Ascending aorta (tissue), 2 donors: ENCODE measurements around the gene BLNK. TPM values are rescaled to one million over a fixed set of nuclear protein-coding genes. Genes with fewer than 3 reads are reported as not detected.
"Not testable (repeated sequence)": the region's sequence is repeated elsewhere in the genome, so short reads cannot be mapped to it uniquely, and the experiment has no call there.

Experiments used
- DNase-seq, 2 donors: peaks; one replicate each; pipeline ENCODE4 v3.0.0-alpha.2; 2019; ENCODE audit warnings: low spot score in 2 of 2
- H3K27ac ChIP-seq, 2 donors: fragments of 200-600 bp; sonication (generic); one replicate each; pipeline ENCODE4 v1.5.1; 2016 to 2017; ENCODE audit warnings: mild to moderate bottlenecking in 1 of 2
- H3K27me3 ChIP-seq: fragments of 200-600 bp; sonication (generic); one replicate; pipeline ENCODE4 v1.5.1; 2017
- H3K36me3 ChIP-seq, 2 donors: fragments of 200-600 bp; sonication (generic); one replicate each; pipeline ENCODE4 v1.5.1; 2016
- H3K4me1 ChIP-seq, 2 donors: fragments of 200-600 bp; sonication (generic); one replicate each; pipeline ENCODE4 v1.5.1; 2016 to 2017; ENCODE audit warnings: mild to moderate bottlenecking in 1 of 2
- H3K4me3 ChIP-seq, 2 donors: fragments of 200-600 bp; sonication (generic); one replicate each; pipeline ENCODE4 v1.5.1; 2016 to 2017; ENCODE audit warnings: mild to moderate bottlenecking in 1 of 2
- H3K9me3 ChIP-seq, 2 donors: fragments of 200-600 bp; sonication (generic); one replicate each; pipeline ENCODE4 v1.5.1; 2016
- CTCF ChIP-seq, 3 experiments: fragments of 200-600 bp in 2 of 3; fragments of 450-650 bp in 1 of 3; sonication (generic) in 2 of 3; IDR thresholded peaks; one replicate each; pipeline ENCODE4 v1.5.1; 2016 to 2019; ENCODE audit warnings: antibody characterized with exemption in 3 of 3, mild to moderate bottlenecking in 1 of 3, moderate library complexity in 1 of 3
- intact Hi-C: fragments of 100-400 bp; cut with DNase I; formaldehyde crosslinking; loops from one replicate; pipeline ENCODE4 v1.15.1; 2023
- total RNA-seq: library from RNA; depleted of rRNA; stranded (reverse); fragments of >200 nt; gene quantifications from one replicate; pipeline ENCODE4 v1.1.0, GENCODE V29; 2016

Gene BLNK
- total RNA-seq, 1 donor from 2014 or later = not detected

GRCh38 chr10:96211764-96212163 is 59.6 kb downstream of the BLNK start:
- no peaks in the 10 kb centered on the region for H3K4me1 ChIP-seq
- no peak for DNase-seq
- H3K36me3 ChIP-seq = no peaks in the 10 kb centered on the region
- intact Hi-C loops = no loop called here
- H3K27me3 ChIP-seq = no peaks in the 10 kb centered on the region
- H3K4me3 ChIP-seq = no peak overlapping the region
- no peak overlapping the region for H3K27ac ChIP-seq
- H3K9me3 ChIP-seq = no peaks in the 10 kb centered on the region
- no peak for TF ChIP-seq CTCF (IDR thresholded peaks at IDR 0.05)

GRCh38 chr10:96208946-96209345 is 62.4 kb downstream of the BLNK start:
- Histone ChIP-seq H3K4me1 (no peaks in the 10 kb centered on the region), H3K4me3 (no peak overlapping the region), H3K27ac (no peak overlapping the region), H3K27me3 (no peaks in the 10 kb centered on the region), H3K36me3 (peaks cover 0 to 3% of the 10 kb centered on the region in 2 donors), H3K9me3 (no peaks in the 10 kb centered on the region)
- DNase-seq = no peak
- TF ChIP-seq CTCF (IDR thresholded peaks at IDR 0.05) = no peak
- intact Hi-C loops = no loop called here

GRCh38 chr10:96208271-96208670 is 63.1 kb downstream of the BLNK start:
- H3K27ac ChIP-seq = no peak overlapping the region
- no peak for TF ChIP-seq CTCF (IDR thresholded peaks at IDR 0.05)
- H3K27me3 ChIP-seq = no peaks in the 10 kb centered on the region
- H3K36me3 ChIP-seq = peaks cover 0 to 3% of the 10 kb centered on the region in 2 donors
- no peaks in the 10 kb centered on the region for H3K4me1 ChIP-seq
- no peak overlapping the region for H3K4me3 ChIP-seq
- no peak for DNase-seq
- no peaks in the 10 kb centered on the region for H3K9me3 ChIP-seq
- intact Hi-C loops = no loop called here

- peaks cover 0 to 3% of the 10 kb centered on the region in 2 donors for H3K36me3 ChIP-seq
- no peak overlapping the region for H3K27ac ChIP-seq
- H3K4me1 ChIP-seq = no peaks in the 10 kb centered on the region
- H3K27me3 ChIP-seq = no peaks in the 10 kb centered on the region
- intact Hi-C loops = no loop called here
- H3K9me3 ChIP-seq = no peaks in the 10 kb centered on the region
- TF ChIP-seq CTCF (IDR thresholded peaks at IDR 0.05) = no peak
- no peak for DNase-seq
- no peak overlapping the region for H3K4me3 ChIP-seq
Measured at GRCh38 chr10:96205580-96205979, 65.8 kb downstream of the BLNK start.

GRCh38 chr10:96201525-96201924 is 69.8 kb downstream of the BLNK start:
- Histone ChIP-seq H3K9me3 (no peaks in the 10 kb centered on the region), H3K27me3 (no peaks in the 10 kb centered on the region), H3K27ac (no peak overlapping the region), H3K4me3 (no peak overlapping the region), H3K36me3 (peaks cover 0 to 3% of the 10 kb centered on the region in 2 donors), H3K4me1 (no peaks in the 10 kb centered on the region)
- no peak for DNase-seq
- intact Hi-C loops = no loop called here
- TF ChIP-seq CTCF (IDR thresholded peaks at IDR 0.05) = no peak

- H3K4me3 ChIP-seq, H3K36me3 ChIP-seq, H3K27me3 ChIP-seq, H3K9me3 ChIP-seq, DNase-seq, intact Hi-C loops, H3K4me1 ChIP-seq: not testable (repeated sequence)
- H3K27ac ChIP-seq = peak overlapping the region in 1 of 2 donors; percentile 74
Measured at GRCh38 chr10:96189505-96189904, 81.9 kb downstream of the BLNK start.
